Psoas muscle (tissue), 8 donors: ENCODE measurements around the gene UBAP2L. TPM values are rescaled to one million over a fixed set of nuclear protein-coding genes. Genes with fewer than 3 reads are reported as not detected.

Experiments
- ATAC-seq, 4 donors: fragments of 200-7000 bp; cut with Tn5 transposase; one replicate each; pipeline ENCODE4 v1.9.1; 2020; ENCODE audit warnings: moderate library complexity in 3 of 4, mild to moderate bottlenecking in 2 of 4
- DNase-seq, 2 donors: peaks; one replicate each; pipeline ENCODE4 v3.0.0-alpha.2; 2020
- H3K27ac ChIP-seq: fragments of 200-600 bp; one replicate; pipeline ENCODE4 v1.8.0; 2022
- H3K27me3 ChIP-seq, 3 donors: fragments of 200-600 bp in 1 of 3; one replicate each; pipeline versions ENCODE4 v1.6.1 to v1.8.0; 2013 to 2022; ENCODE audit warnings: low read length in 2 of 3, mild to moderate bottlenecking in 2 of 3, moderate library complexity in 1 of 3; ENCODE audit not compliant: insufficient read depth in 3 of 3
- H3K36me3 ChIP-seq, 2 donors: fragments of 200-600 bp in 1 of 2; one replicate each; pipeline versions ENCODE4 v1.6.1 to v1.8.0; 2013 to 2022; ENCODE audit warnings: low read depth in 1 of 2, mild to moderate bottlenecking in 1 of 2, moderate library complexity in 1 of 2; ENCODE audit not compliant: insufficient read depth in 1 of 2
- H3K4me1 ChIP-seq: fragments of 200-600 bp; one replicate; pipeline ENCODE4 v1.8.0; 2022
- H3K4me3 ChIP-seq: fragments of 200-600 bp; one replicate; pipeline ENCODE4 v1.8.0; 2022; ENCODE audit warnings: mild to moderate bottlenecking
- H3K9me3 ChIP-seq: fragments of 200-600 bp; one replicate; pipeline ENCODE4 v1.8.0; 2022
- CTCF ChIP-seq: fragments of 200-600 bp; IDR thresholded peaks from one replicate; pipeline ENCODE4 v1.8.0; 2022; ENCODE audit warnings: antibody characterized with exemption
- WGBS, 3 donors: extraction: QIAGEN DNeasy Blood & Tissue Kit; methylation state at CpG; one replicate each; pipeline versions ENCODE4 v1.1.6 to v1.1.7; 2013; 5-methylcytosine and 5-hydroxymethylcytosine counted together
- intact Hi-C, 2 donors: fragments of 100-400 bp; cut with DNase I; formaldehyde crosslinking; loops; one replicate each; pipeline versions ENCODE4 v1.11.0 to v1.14.2; 2022
- polyA plus RNA-seq, 3 donors: library from polyadenylated mRNA; stranded (reverse); fragments of 200-250 nt; gene quantifications; one replicate each; pipeline ENCODE4 v1.2.3, GENCODE V29; 2013
- total RNA-seq, 4 donors: library from RNA; stranded (reverse); fragmentation: NEBNext Ultra II Directional in 2 of 4; extraction: Animal tissue kit (Norgen Biotek cat#: 25700) in 2 of 4; gene quantifications; one replicate each; pipeline versions ENCODE4 v1.2.1 to v1.2.4, GENCODE V29; 2021 to 2023
- donor health status: healthy with polysubstance abuse.
- donor health status: DM: no; HTN: no; CAD: no; lungs with moderate emphysema.
- donor health status: Bipolar disorder and iron deficiency.
- donor health status: healthy.
- donor health status: DM: yes; HTN: yes; CAD: no.
- donor health status: DM: no; HTN: no; CAD: no.
- donor health status: DM: no; HTN: no; CAD: no.
- donor health status: DM: yes; HTN: yes; CAD: no.

UBAP2L gene
- total and polyA plus RNA-seq, 7 donors = 45.8 to 121 (median 84.6) TPM

DNA sequence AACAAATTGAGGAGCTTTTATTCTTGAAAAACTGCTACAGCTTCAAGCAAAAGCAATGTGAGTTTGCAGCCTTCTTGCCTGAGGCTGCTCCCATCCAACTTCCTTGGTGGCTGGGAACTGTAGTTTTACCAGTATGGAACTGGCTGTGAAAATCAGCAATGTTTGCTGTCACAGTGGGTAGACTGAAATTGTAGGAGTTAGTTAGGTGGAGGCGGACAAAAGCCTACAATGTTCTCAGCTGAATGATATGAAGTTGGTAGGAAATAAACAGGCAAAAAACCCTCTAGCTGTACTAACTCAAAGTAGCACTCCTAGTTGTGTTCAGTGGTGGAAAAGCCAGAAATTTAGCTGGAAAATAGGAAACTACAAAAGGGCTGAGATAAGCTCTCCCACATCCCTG lies 70.2 kb downstream of the UBAP2L start:
- Histone ChIP-seq H3K9me3 (peaks cover 12% of the 10 kb centered on the region), H3K27ac (no peak overlapping the region), H3K4me1 (no peaks in the 10 kb centered on the region), H3K4me3 (no peak overlapping the region), H3K36me3 (no peaks in the 10 kb centered on the region), H3K27me3 (no peaks in the 10 kb centered on the region)
- WGBS, 3 donors = 76 to 91% (median 87%) methylated on average over 1 of the region's 1 CpG
- no peak for DNase-seq
- no peak for ATAC-seq
- intact Hi-C loops = no loop called here
- no peak for TF ChIP-seq CTCF

- DNase-seq (no peak), ATAC-seq (no peak)
- H3K4me1 ChIP-seq = no peaks in the 10 kb centered on the region
- H3K27ac ChIP-seq = no peak overlapping the region
- peaks cover 15% of the 10 kb centered on the region for H3K9me3 ChIP-seq
- no peaks in the 10 kb centered on the region for H3K27me3 ChIP-seq
- no peak for TF ChIP-seq CTCF
- H3K36me3 ChIP-seq = no peaks in the 10 kb centered on the region
- no peak overlapping the region for H3K4me3 ChIP-seq
- WGBS, 3 donors = 84 to 86% (median 85%) methylated on average over 8 of the region's 8 CpGs
- intact Hi-C loops = no loop called here
These were observed 74.9 kb downstream of the UBAP2L start for GRCh38 chr1:154295408-154296235.

GRCh38 chr1:154301582-154301981 lies 80.8 kb downstream of the UBAP2L start:
- H3K27me3 ChIP-seq = no peaks in the 10 kb centered on the region
- no peaks in the 10 kb centered on the region for H3K9me3 ChIP-seq
- no peaks in the 10 kb centered on the region for H3K4me1 ChIP-seq
- intact Hi-C loops = no loop called here
- no peaks in the 10 kb centered on the region for H3K36me3 ChIP-seq
- H3K27ac ChIP-seq = no peak overlapping the region
- DNase-seq = no peak
- WGBS, 3 donors = 52 to 68% (median 58%) methylated on average over 1 of the region's 1 CpG
- no peak for TF ChIP-seq CTCF
- no peak for ATAC-seq
- no peak overlapping the region for H3K4me3 ChIP-seq

DNA sequence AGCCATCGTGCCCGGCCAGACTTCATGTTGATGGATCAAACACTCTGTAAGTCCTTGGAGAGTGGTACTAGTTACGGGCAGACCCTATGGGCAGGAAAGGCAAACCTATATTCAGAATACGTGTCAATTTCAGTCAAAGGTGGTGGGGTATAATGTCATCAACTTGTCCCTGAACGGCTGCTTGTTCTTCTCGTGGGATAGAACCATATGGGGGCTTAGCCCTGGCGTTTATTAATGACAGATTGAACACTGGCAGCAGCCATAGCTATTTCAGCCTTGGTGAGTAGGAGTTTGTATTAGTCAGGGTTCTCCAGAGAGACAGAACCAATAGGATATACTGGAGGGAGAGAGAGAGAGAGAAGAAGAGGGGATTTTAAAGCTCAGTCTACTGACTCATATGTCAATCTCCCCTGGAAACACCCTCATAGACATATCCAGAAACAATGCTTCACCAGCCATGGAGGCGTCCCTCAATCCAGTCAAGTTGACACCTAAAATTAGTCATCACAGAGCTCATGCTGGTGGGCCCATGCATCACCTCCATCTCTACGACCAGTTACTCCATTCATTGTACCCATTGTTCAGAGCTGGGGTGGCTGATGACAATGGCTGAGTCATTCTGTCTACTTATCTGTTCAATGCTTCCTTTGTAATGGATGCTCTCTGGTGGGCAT lies 84.0 kb downstream of the UBAP2L start:
- intact Hi-C loops = no loop called here
- no peak for ATAC-seq
- 71 to 81% (median 79%) methylated on average over 9 of the region's 9 CpGs for WGBS, 3 donors

More for the DNA sequence above, 84.0 kb downstream of the UBAP2L start:
- Histone ChIP-seq H3K27ac (no peak overlapping the region), H3K9me3 (no peaks in the 10 kb centered on the region), H3K4me1 (no peaks in the 10 kb centered on the region), H3K27me3 (no peaks in the 10 kb centered on the region), H3K36me3 (no peaks in the 10 kb centered on the region), H3K4me3 (no peak overlapping the region)
- TF ChIP-seq CTCF = no peak
- no peak for DNase-seq
